IMR-90 (cell line): Measurements from ENCODE around the gene FOXP1. TPM values are rescaled to one million over a fixed set of nuclear protein-coding genes. Genes with fewer than 3 reads are reported as not detected.

ENCODE experiments used
- ATAC-seq: fragments of 200-7000 bp; cut with Tn5 transposase; 2 replicates; pipeline ENCODE4 v1.9.1; 2020; ENCODE audit warnings: low read depth, mild to moderate bottlenecking, moderate library complexity
- BruUV-seq: library from RNA; stranded (reverse); fragments of 400-500 nt; replicated peaks from 2 replicates; lab custom pipeline; 2021; lab: Mats Ljungman, UMichigan
- CTCF ChIA-PET: fragments of 300-600 bp; formaldehyde crosslinking; extraction: SDS; loops from one replicate; lab custom pipeline; 2021; ENCODE audit warnings: antibody characterized with exemption; lab: Yijun Ruan, JAX
- POLR2A ChIA-PET: fragments of 300-600 bp; sonication (Branson Sonifier 250); formaldehyde crosslinking; loops from one replicate; lab custom pipeline; 2022; ENCODE audit warnings: antibody characterized with exemption; ENCODE audit not compliant: unreplicated experiment; lab: Charles Lee
- DNase-seq: peaks from one replicate; pipeline ENCODE4 v3.0.0; 2013
- H2AFZ ChIP-seq: replicated peaks from 2 replicates; pipeline ENCODE3; 2013; ENCODE audit warnings: low read length, mild to moderate bottlenecking; ENCODE audit not compliant: poor library complexity
- H2AK5ac ChIP-seq: 2 replicates; pipeline ENCODE4 v1.6.1; 2013; ENCODE audit warnings: low read depth, low read length, inconsistent platforms
- H2AK9ac ChIP-seq: replicated peaks from 2 replicates; pipeline ENCODE3; 2013; ENCODE audit warnings: mild to moderate bottlenecking, low read depth, low read length, moderate library complexity; ENCODE audit not compliant: poor library complexity
- H2BK120ac ChIP-seq: 2 replicates; pipeline ENCODE4 v1.6.1; 2013; ENCODE audit warnings: low read depth, low read length, inconsistent platforms
- H2BK15ac ChIP-seq: 3 replicates; pipeline ENCODE4 v1.6.1; 2013; ENCODE audit warnings: low read depth, low read length, inconsistent platforms
- H2BK20ac ChIP-seq: 2 replicates; pipeline ENCODE4 v1.6.1; 2013; ENCODE audit warnings: low read depth, mild to moderate bottlenecking, inconsistent platforms, low read length, moderate library complexity
- H2BK5ac ChIP-seq: 2 replicates; pipeline ENCODE4 v1.6.1; 2013; ENCODE audit warnings: mild to moderate bottlenecking, low read depth, low read length, inconsistent platforms; ENCODE audit not compliant: poor library complexity, severe bottlenecking
- H3K14ac ChIP-seq: replicated peaks from 2 replicates; pipeline ENCODE4 v1.6.1; 2013; ENCODE audit warnings: low read depth, low read length, inconsistent platforms
- H3K18ac ChIP-seq: 2 replicates; pipeline ENCODE4 v1.6.1; 2013; ENCODE audit warnings: low read depth, low read length, control low read depth
- H3K23ac ChIP-seq: 2 replicates; pipeline ENCODE4 v1.6.1; 2013; ENCODE audit warnings: low read depth, low read length, inconsistent platforms
- H3K27ac ChIP-seq: 2 replicates; pipeline ENCODE4 v1.5.1; 2013; ENCODE audit warnings: mild to moderate bottlenecking, control low read depth, low read length; ENCODE audit not compliant: insufficient read depth
- H3K27me3 ChIP-seq: 2 replicates; pipeline ENCODE4 v1.6.1; 2013; ENCODE audit warnings: low read length; ENCODE audit not compliant: control insufficient read depth, insufficient read depth
- H3K36me3 ChIP-seq: 2 replicates; pipeline ENCODE4 v1.6.1; 2013; ENCODE audit warnings: low read length, mixed read lengths; ENCODE audit not compliant: control insufficient read depth, insufficient read depth
- H3K4ac ChIP-seq: 2 replicates; pipeline ENCODE4 v1.6.1; 2013; ENCODE audit warnings: low read depth, low read length, inconsistent platforms
- H3K4me1 ChIP-seq: 2 replicates; pipeline ENCODE4 v1.6.1; 2013; ENCODE audit warnings: low read length, mixed read lengths; ENCODE audit not compliant: control insufficient read depth, insufficient read depth
- H3K4me2 ChIP-seq: 2 replicates; pipeline ENCODE4 v1.6.1; 2013; ENCODE audit warnings: low read depth, mild to moderate bottlenecking, control low read depth, low read length, moderate library complexity
- H3K4me3 ChIP-seq: 2 replicates; pipeline ENCODE4 v1.5.1; 2013; ENCODE audit warnings: low read depth, mild to moderate bottlenecking, control low read depth, low read length, moderate library complexity; ENCODE audit not compliant: insufficient read depth
- H3K56ac ChIP-seq: 2 replicates; pipeline ENCODE4 v1.6.1; 2013; ENCODE audit warnings: low read length, inconsistent platforms; ENCODE audit not compliant: insufficient read depth; ENCODE audit errors: extremely low read depth
- H3K79me1 ChIP-seq, 2 experiments: 2 replicates each; pipeline ENCODE4 v1.6.1; 2013; ENCODE audit warnings: low read length in 2 of 2, inconsistent platforms in 1 of 2, low read depth in 1 of 2
- H3K9ac ChIP-seq: 2 replicates; pipeline ENCODE4 v1.6.1; 2013; ENCODE audit warnings: low read depth, low read length, control low read depth
- H3K9me1 ChIP-seq: 2 replicates; pipeline ENCODE4 v1.6.1; 2013; ENCODE audit warnings: low read length, inconsistent platforms; ENCODE audit not compliant: insufficient read depth
- H3K9me3 ChIP-seq: 2 replicates; pipeline ENCODE4 v1.6.1; 2013; ENCODE audit warnings: low read length; ENCODE audit not compliant: control insufficient read depth, insufficient read depth
- H4K20me1 ChIP-seq: 2 replicates; pipeline ENCODE4 v1.6.1; 2013; ENCODE audit warnings: low read length, inconsistent platforms; ENCODE audit not compliant: insufficient read depth
- H4K5ac ChIP-seq: 2 replicates; pipeline ENCODE4 v1.6.1; 2013; ENCODE audit warnings: mild to moderate bottlenecking, low read depth, low read length, control low read depth
- H4K8ac ChIP-seq, 2 experiments: 2 replicates each; pipeline ENCODE4 v1.6.1; 2013; ENCODE audit warnings: low read depth in 2 of 2, low read length in 2 of 2, control low read depth in 1 of 2, inconsistent platforms in 1 of 2
- H4K91ac ChIP-seq: 2 replicates; pipeline ENCODE4 v1.6.1; 2013; ENCODE audit warnings: low read depth, low read length, inconsistent platforms; ENCODE audit not compliant: insufficient read depth
- CEBPB ChIP-seq: IDR thresholded peaks from 2 replicates; pipeline ENCODE4 v1.6.1; 2012; ENCODE audit warnings: low read depth, low read length, improper control_type of control experiment
- CHD1 ChIP-seq: IDR thresholded peaks from 2 replicates; pipeline ENCODE4 v1.6.1; 2012; ENCODE audit warnings: low read depth, low read length, improper control_type of control experiment
- MXI1 ChIP-seq: IDR thresholded peaks from 2 replicates; pipeline ENCODE4 v1.6.1; 2012; ENCODE audit warnings: low read depth, mild to moderate bottlenecking, low read length, moderate library complexity, borderline replicate concordance
- RAD21 ChIP-seq: IDR thresholded peaks from 2 replicates; pipeline ENCODE4 v1.6.1; 2012; ENCODE audit warnings: low read length, improper control_type of control experiment
- RCOR1 ChIP-seq: IDR thresholded peaks from 2 replicates; pipeline ENCODE4 v1.6.1; 2012; ENCODE audit warnings: mild to moderate bottlenecking, low read length, improper control_type of control experiment; ENCODE audit not compliant: insufficient replicate concordance
- SMC3 ChIP-seq: fragments of 150-350 bp; IDR thresholded peaks from 2 replicates; pipeline ENCODE4 v1.6.1; 2016; ENCODE audit warnings: low read depth, mild to moderate bottlenecking, antibody characterized with exemption, low read length, moderate library complexity
- WGBS, 2 experiments: methylation state at CpG; one replicate each; pipeline versions ENCODE4 v1.1.5 to v1.1.7; 2013; ENCODE audit warnings: missing lambda C conversion rate in 2 of 2; ENCODE audit not compliant: insufficient read length in 1 of 2; ENCODE audit errors: extremely low coverage in 2 of 2; 5-methylcytosine and 5-hydroxymethylcytosine counted together
- dilution Hi-C: fragments of 300-500 bp; cut with HindIII; formaldehyde crosslinking; loops from one replicate; pipeline ENCODE4 v1.14.3; 2018; ENCODE audit warnings: low sequenced_read_pairs; ENCODE audit not compliant: unreplicated experiment
- in situ Hi-C: fragments of 300-500 bp; cut with MboI; formaldehyde crosslinking; loops from 3 replicates; pipeline ENCODE4 v1.14.3; 2019; ENCODE audit warnings: low sequenced_read_pairs, inconsistent platforms, mixed read lengths
- intact Hi-C: fragments of 100-400 bp; cut with micrococcal nuclease; formaldehyde crosslinking; loops from 2 replicates; pipeline ENCODE4 v1.10.0; 2022
- polyA plus RNA-seq, 3 experiments: library from polyadenylated mRNA; depleted of rRNA; stranded (reverse); fragments of >200 nt; gene quantifications; 2 replicates each; pipeline ENCODE4 v1.2.3, GENCODE V29; 2012; ENCODE audit warnings: low replicate concordance in 1 of 3
- total RNA-seq: library from RNA; depleted of rRNA; stranded (reverse); fragments of >200 nt; gene quantifications from 2 replicates; pipeline ENCODE4 v1.2.3, GENCODE V29; 2012

FOXP1 gene
- total and polyA plus RNA-seq, 2 of the 4 experiments (the other 2 are of a cell fraction), result 37.0 to 132 TPM

DNA sequence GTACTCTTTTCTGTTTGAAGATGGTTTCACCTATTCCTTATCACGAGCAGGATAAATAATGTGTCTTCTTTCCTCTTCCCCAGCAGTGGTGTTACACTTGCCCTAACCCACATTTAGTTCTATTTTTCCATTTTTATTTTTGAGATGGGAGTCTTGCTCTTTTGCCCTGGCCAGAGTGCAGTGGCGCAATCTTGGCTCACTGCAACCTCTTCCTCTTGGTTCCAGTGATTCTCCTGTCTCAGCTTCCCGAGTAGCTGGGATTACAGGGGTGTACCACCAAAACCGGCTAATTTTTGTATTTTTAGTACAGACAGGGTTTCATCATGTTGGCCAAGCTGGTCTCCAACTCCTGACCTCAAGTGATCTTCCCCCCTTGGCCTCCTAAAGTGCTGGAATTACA is 372.4 kb downstream of the FOXP1 start:
- Histone ChIP-seq H3K56ac (no peak overlapping the region), H3K4me2 (no peak overlapping the region), H3K4ac (no peak overlapping the region), H2BK120ac (0 out of 2 replicates have a peak overlapping the region, but pooled peaks have one; percentile 11), H2BK5ac (no peak overlapping the region), H2AK5ac (no peak overlapping the region), H4K20me1 (no peaks in the 10 kb centered on the region; the same call in 1 of the 2 replicates), H2BK15ac (no peak overlapping the region), H2BK20ac (no peak overlapping the region), H4K5ac (no peak overlapping the region), H3K27ac (peak overlapping the region; percentile 69; the same call in 1 of the 2 replicates), H2AK9ac (no peak overlapping the region), H4K8ac (no peak overlapping the region), H3K79me1 (peaks cover 21 to 27% of the 10 kb centered on the region in 2 experiments; a peak in 3 of 4 replicates), H3K9me3 (no peaks in the 10 kb centered on the region), H3K9ac (no peak overlapping the region; the same call in 1 of the 2 replicates), H3K4me1 (peaks cover 14% of the 10 kb centered on the region), H4K91ac (no peak overlapping the region), H2AFZ (no peak overlapping the region), H3K14ac (no peak overlapping the region), H3K23ac (no peak overlapping the region), H3K9me1 (no peaks in the 10 kb centered on the region), H3K27me3 (no peaks in the 10 kb centered on the region), H3K4me3 (no peak overlapping the region), H3K36me3 (0 out of 2 replicates have a peak, but pooled peaks cover 2% of the 10 kb centered on the region), H3K18ac (peak overlapping the region; percentile 7; the same call in 1 of the 2 replicates)
- dilution Hi-C loops (no loop called here), intact Hi-C loops (no loop called here), in situ Hi-C loops (no loop called here)
- BruUV-seq, result no TSS peak
- CTCF ChIA-PET, result interaction anchor here (0.9 kb wide), 1 partner anchor 14 kb away, joined by 3 read pairs; no protein-coding TSS in a partner anchor
- 100% methylated on average over 1 of the region's 4 CpGs; no CpG with 5 or more reads in 1 of the 2 experiments for WGBS, 2 experiments
- TF ChIP-seq MXI1 (no peak), CHD1 (no peak), RAD21 (no peak), CEBPB (peak; percentile 45; the same call in 1 of the 2 replicates), RCOR1 (no peak), SMC3 (no peak)
- POLR2A ChIA-PET, result no interaction called here
- no peak for DNase-seq
- no peak for ATAC-seq
